Spleen (tissue), 11 donors: ENCODE data around the gene FBXO33. TPM values are rescaled to one million over a fixed set of nuclear protein-coding genes. Genes with fewer than 3 reads are reported as not detected.

Experiments
- DNase-seq: peaks from one replicate; pipeline ENCODE4 v3.0.0-alpha.2; 2020
- H3K27ac ChIP-seq, 8 donors: fragments of 200-600 bp; sonication (generic) in 7 of 8; 1 replicate in 4 of 8; 2 replicates in 4 of 8; pipeline versions ENCODE4 v1.5.0 to v1.8.0; 2016 to 2021; ENCODE audit warnings: inconsistent platforms in 4 of 8, mild to moderate bottlenecking in 4 of 8, moderate library complexity in 1 of 8
- H3K27me3 ChIP-seq, 7 donors: fragments of 200-600 bp; sonication (generic) in 6 of 7; replicated peaks in 1 of 7; 1 replicate in 4 of 7; 2 replicates in 3 of 7; pipeline versions ENCODE4 v1.5.0 to v1.8.0; 2016 to 2021; ENCODE audit warnings: inconsistent platforms in 3 of 7, mild to moderate bottlenecking in 1 of 7
- H3K36me3 ChIP-seq, 6 donors: fragments of 200-600 bp; sonication (generic) in 5 of 6; 1 replicate in 4 of 6; 2 replicates in 2 of 6; pipeline versions ENCODE4 v1.5.0 to v1.8.0; 2016 to 2021; ENCODE audit warnings: inconsistent platforms in 2 of 6
- H3K4me1 ChIP-seq, 6 donors: fragments of 200-600 bp; sonication (generic) in 5 of 6; 1 replicate in 3 of 6; 2 replicates in 3 of 6; pipeline versions ENCODE4 v1.5.0 to v1.8.0; 2016 to 2021; ENCODE audit warnings: inconsistent platforms in 3 of 6
- H3K4me3 ChIP-seq, 8 donors: fragments of 200-600 bp; sonication (generic) in 7 of 8; 1 replicate in 4 of 8; 2 replicates in 4 of 8; pipeline versions ENCODE4 v1.5.0 to v1.8.0; 2016 to 2021; ENCODE audit warnings: inconsistent platforms in 4 of 8, mild to moderate bottlenecking in 4 of 8, moderate library complexity in 2 of 8
- H3K9me3 ChIP-seq, 8 donors: fragments of 200-600 bp; sonication (generic) in 7 of 8; 1 replicate in 4 of 8; 2 replicates in 4 of 8; pipeline versions ENCODE4 v1.5.0 to v1.8.0; 2016 to 2021; ENCODE audit warnings: inconsistent platforms in 4 of 8
- POLR2A ChIP-seq, 3 donors: fragments of 450-650 bp; IDR thresholded peaks; one replicate each; pipeline ENCODE4 v1.5.1; 2017; ENCODE audit warnings: antibody characterized with exemption in 3 of 3, mild to moderate bottlenecking in 1 of 3
- POLR2AphosphoS5 ChIP-seq, 3 donors: sonication (generic); formaldehyde crosslinking; IDR thresholded peaks; one replicate each; pipeline ENCODE4 v1.5.1; 2017; ENCODE audit warnings: antibody characterized with exemption in 3 of 3
- WGBS, 5 donors: extraction: QIAGEN DNeasy Blood & Tissue Kit in 3 of 5; methylation state at CpG; one replicate each; pipeline versions ENCODE4 v1.1.5 to v1.1.7; 2013 to 2018; 5-methylcytosine and 5-hydroxymethylcytosine counted together
- intact Hi-C: fragments of 100-400 bp; cut with DNase I; formaldehyde crosslinking; loops from one replicate; pipeline ENCODE4 v1.15.0; 2023; ENCODE audit warnings: low total_unique reads
- polyA plus RNA-seq, 3 donors: library from polyadenylated mRNA; stranded (reverse); fragments of 200-250 nt; gene quantifications; one replicate each; pipeline ENCODE4 v1.2.1, GENCODE V29; 2013
- total RNA-seq, 7 donors: library from RNA; depleted of rRNA in 3 of 7; stranded (reverse); fragments of >200 nt in 3 of 7; fragmentation: NEBNext Ultra II Directional in 4 of 7; extraction: Animal tissue kit (Norgen Biotek cat#: 25700) in 4 of 7; gene quantifications; one replicate each; pipeline versions ENCODE4 v1.1.0 to v1.2.1, GENCODE V29; 2016 to 2021
- TF ChIP-seq, protein P1 (sequence below), 11 experiments: fragments of 200-600 bp in 7 of 11; fragments of 450-650 bp in 4 of 11; sonication (generic) in 4 of 11; IDR thresholded peaks in 8 of 11; conservative IDR thresholded peaks in 3 of 11; 1 replicate in 7 of 11; 2 replicates in 4 of 11; pipeline versions ENCODE4 v1.4.0 to v1.8.0; 2016 to 2021; ENCODE audit warnings: antibody characterized with exemption in 11 of 11, inconsistent platforms in 4 of 11, mild to moderate bottlenecking in 1 of 11
- donor health status: healthy with polysubstance abuse.
- donor health status: DM: no; HTN: no; CAD: no; lungs with moderate emphysema.
- donor health status: DM: no; HTN: no; CAD: no.
- donor health status: Bipolar disorder and iron deficiency.
- donor health status: healthy.
- donor health status: DM: no; HTN: no; CAD: no.
- donor health status: DM: yes; HTN: yes; CAD: no.

The FBXO33 gene
- total and polyA plus RNA-seq, 10 donors = 6.0 to 24.1 (median 12.6) TPM

DNA sequence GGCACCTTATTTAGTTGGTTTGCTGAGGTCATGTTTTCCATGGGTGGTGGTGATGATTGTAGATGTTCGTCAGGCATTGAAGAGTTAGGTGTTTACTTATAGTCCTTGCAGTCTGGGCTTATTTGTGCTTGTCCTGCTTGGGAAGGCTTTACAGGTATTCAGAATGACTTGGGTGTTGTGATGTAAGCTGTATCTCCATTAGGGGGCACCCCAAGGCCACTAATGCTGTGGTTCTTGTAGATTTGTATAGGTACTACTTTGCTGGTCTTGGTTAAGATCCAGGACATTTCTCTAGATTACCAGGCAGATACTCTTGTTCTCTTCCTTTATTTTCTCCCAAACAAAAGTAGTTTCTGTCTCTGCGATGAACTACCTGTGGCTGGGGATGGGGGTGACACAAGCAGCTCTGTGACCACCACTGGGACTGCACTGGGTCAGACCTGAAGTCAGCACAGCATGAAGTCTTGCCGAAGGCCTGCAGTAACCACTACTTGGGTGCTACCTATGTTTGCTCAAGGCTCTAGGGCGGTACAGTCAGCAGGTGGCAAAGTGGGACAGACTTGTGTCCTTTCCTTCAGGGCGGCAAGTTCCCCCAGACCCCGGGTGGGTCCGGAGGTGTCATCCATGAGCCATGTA lies 35.8 kb upstream of the FBXO33 start:
- H3K4me1 ChIP-seq = no peaks in the 10 kb centered on the region
- 81 to 91% (median 88%) methylated on average over 7 of the region's 7 CpGs for WGBS, 5 donors
- intact Hi-C loops = no loop called here
- no peak overlapping the region for H3K27ac ChIP-seq
- H3K27me3 ChIP-seq = no peaks in the 10 kb centered on the region
- DNase-seq = no peak
- no peak overlapping the region for H3K4me3 ChIP-seq
- peaks cover 0 to 10% (median 0%) of the 10 kb centered on the region in 8 donors for H3K9me3 ChIP-seq
- no peaks in the 10 kb centered on the region for H3K36me3 ChIP-seq
- TF ChIP-seq POLR2A (IDR thresholded peaks at IDR 0.05) (no peak), POLR2AphosphoS5 (IDR thresholded peaks at IDR 0.05) (no peak)
- TF ChIP-seq, protein P1, sequence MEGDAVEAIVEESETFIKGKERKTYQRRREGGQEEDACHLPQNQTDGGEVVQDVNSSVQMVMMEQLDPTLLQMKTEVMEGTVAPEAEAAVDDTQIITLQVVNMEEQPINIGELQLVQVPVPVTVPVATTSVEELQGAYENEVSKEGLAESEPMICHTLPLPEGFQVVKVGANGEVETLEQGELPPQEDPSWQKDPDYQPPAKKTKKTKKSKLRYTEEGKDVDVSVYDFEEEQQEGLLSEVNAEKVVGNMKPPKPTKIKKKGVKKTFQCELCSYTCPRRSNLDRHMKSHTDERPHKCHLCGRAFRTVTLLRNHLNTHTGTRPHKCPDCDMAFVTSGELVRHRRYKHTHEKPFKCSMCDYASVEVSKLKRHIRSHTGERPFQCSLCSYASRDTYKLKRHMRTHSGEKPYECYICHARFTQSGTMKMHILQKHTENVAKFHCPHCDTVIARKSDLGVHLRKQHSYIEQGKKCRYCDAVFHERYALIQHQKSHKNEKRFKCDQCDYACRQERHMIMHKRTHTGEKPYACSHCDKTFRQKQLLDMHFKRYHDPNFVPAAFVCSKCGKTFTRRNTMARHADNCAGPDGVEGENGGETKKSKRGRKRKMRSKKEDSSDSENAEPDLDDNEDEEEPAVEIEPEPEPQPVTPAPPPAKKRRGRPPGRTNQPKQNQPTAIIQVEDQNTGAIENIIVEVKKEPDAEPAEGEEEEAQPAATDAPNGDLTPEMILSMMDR (IDR thresholded peaks at IDR 0.05 in 8 of 11, conservative IDR thresholded peaks at IDR 0.05 in 3 of 11) = no peak

DNA sequence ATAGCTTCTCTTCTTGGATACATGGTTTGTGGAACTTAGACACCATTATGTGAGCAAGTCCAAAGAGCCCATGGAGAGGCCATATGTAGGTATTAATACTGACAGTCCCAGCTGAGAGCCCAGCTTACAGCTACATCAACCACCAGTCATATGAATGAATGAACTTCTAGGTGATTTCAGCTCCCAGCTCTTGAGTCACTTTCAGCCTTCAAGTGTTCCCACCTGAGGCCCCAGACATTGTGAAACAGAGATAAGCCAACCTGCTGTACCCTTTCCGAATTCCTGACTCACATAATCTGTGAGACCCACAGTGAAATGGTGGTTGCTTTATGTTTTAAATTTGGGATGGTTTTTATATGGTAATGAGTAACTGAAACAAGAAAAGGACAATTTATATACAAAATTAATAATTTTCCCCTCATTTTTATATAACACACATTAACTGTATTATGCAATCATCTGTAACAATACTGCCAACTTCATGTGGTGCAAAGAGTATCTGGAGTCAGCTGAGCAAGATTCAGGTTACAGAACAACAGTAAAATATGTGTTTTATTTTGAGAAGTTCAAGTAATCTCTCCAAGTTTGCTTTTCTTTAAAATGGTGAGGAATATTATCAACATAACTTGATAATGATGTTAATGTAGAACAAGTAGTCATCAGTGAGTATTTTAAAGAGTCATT lies 27.7 kb upstream of the FBXO33 start:
- intact Hi-C loops = no loop called here
- Histone ChIP-seq H3K36me3 (no peaks in the 10 kb centered on the region), H3K27me3 (no peaks in the 10 kb centered on the region), H3K27ac (no peak overlapping the region), H3K9me3 (no peaks in the 10 kb centered on the region), H3K4me3 (no peak overlapping the region), H3K4me1 (no peaks in the 10 kb centered on the region)
- TF ChIP-seq POLR2AphosphoS5 (IDR thresholded peaks at IDR 0.05) = no peak
- no peak for TF ChIP-seq POLR2A (IDR thresholded peaks at IDR 0.05)
- TF ChIP-seq, protein P1 (IDR thresholded peaks at IDR 0.05 in 8 of 11, conservative IDR thresholded peaks at IDR 0.05 in 3 of 11) = no peak
- no peak for DNase-seq
- 81 to 100% (median 83%) methylated on average over 1 of the region's 1 CpG for WGBS, 5 donors

DNA sequence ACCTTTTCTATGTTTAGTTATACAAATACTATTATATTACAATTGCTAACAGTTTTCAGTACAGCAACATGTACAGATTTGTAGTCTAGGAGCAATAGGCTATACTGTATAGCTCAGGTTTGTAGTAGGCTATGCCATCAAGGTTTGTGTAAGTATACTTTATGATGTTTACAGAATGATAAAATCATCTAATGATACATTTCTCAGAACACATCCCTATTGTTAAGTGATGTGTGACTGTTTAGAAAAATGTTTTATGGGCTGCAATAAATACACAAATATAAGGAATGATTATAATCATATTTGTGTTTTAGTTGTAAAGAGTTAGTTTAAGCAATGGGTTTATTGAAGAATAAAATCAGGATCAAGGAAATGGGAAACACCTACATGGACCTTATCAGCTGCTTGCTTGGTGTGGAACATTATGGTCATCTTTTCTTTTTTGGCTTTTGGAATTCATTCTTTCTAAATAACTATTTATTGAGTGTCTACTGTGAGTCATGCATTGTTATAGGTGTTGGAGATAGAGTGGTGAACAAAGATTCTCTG lies 24.5 kb upstream of the FBXO33 start:
- Histone ChIP-seq H3K27me3 (no peaks in the 10 kb centered on the region), H3K9me3 (no peaks in the 10 kb centered on the region), H3K36me3 (no peaks in the 10 kb centered on the region), H3K4me1 (no peaks in the 10 kb centered on the region), H3K27ac (no peak overlapping the region), H3K4me3 (no peak overlapping the region)
- TF ChIP-seq POLR2A (IDR thresholded peaks at IDR 0.05) (no peak), POLR2AphosphoS5 (IDR thresholded peaks at IDR 0.05) (no peak)
- TF ChIP-seq, protein P1 (IDR thresholded peaks at IDR 0.05 in 8 of 11, conservative IDR thresholded peaks at IDR 0.05 in 3 of 11) = no peak
- intact Hi-C loops = no loop called here
- no peak for DNase-seq

DNA sequence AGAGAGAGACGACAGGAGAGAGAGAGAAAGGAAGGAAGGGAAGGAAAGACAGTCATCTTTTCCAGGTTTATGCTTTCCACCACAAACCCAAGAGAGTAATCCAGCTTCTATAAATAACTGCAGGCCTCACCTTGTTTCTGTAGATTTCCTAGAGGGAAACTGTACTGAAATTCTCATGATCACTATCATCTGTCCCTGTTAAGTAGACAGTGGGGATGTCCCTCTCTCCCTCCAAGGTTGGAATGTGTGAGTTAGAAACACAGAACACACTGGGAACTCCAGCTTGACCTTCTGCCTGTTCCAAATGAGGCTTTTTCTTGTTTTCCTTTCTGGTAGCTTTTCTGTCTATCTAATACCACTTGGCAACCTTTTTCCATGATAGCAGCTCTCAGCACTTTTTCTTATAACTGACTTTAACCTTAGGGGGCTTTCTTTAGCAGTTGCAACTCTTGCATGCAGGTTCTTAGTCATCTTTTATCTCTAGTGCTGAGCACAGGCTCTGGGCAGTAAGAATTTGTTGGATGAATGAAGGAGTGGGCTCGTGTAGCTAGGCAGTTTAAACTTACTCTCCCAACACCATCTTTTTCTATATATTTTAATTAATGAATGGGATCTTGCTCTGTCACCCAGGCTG lies 22.8 kb upstream of the FBXO33 start:
- TF ChIP-seq, protein P1 (IDR thresholded peaks at IDR 0.05 in 8 of 11, conservative IDR thresholded peaks at IDR 0.05 in 3 of 11) = no peak
- TF ChIP-seq POLR2A (IDR thresholded peaks at IDR 0.05) (no peak), POLR2AphosphoS5 (IDR thresholded peaks at IDR 0.05) (no peak)
- H3K36me3 ChIP-seq = no peaks in the 10 kb centered on the region
- intact Hi-C loops = no loop called here
- H3K27me3 ChIP-seq = no peaks in the 10 kb centered on the region
- no peak overlapping the region for H3K4me3 ChIP-seq
- WGBS, 5 donors = 33 to 65% (median 55%) methylated on average over 2 of the region's 2 CpGs
- no peak for DNase-seq
- no peaks in the 10 kb centered on the region for H3K4me1 ChIP-seq
- H3K27ac ChIP-seq = no peak overlapping the region
- H3K9me3 ChIP-seq = no peaks in the 10 kb centered on the region
